GM12874 (cell line): Measurements from ENCODE around the gene KMT2C.

Experiments used
- TF ChIP-seq, protein P1 (sequence below): IDR thresholded peaks from 2 replicates; pipeline ENCODE4 v1.5.1; 2011; ENCODE audit warnings: low read depth, mild to moderate bottlenecking, control low read depth, low read length, moderate library complexity; ENCODE audit not compliant: insufficient read depth

The KMT2C gene

GRCh38 chr7:152103691-152104090 is 332.1 kb downstream of the KMT2C start:
- TF ChIP-seq, protein P1, sequence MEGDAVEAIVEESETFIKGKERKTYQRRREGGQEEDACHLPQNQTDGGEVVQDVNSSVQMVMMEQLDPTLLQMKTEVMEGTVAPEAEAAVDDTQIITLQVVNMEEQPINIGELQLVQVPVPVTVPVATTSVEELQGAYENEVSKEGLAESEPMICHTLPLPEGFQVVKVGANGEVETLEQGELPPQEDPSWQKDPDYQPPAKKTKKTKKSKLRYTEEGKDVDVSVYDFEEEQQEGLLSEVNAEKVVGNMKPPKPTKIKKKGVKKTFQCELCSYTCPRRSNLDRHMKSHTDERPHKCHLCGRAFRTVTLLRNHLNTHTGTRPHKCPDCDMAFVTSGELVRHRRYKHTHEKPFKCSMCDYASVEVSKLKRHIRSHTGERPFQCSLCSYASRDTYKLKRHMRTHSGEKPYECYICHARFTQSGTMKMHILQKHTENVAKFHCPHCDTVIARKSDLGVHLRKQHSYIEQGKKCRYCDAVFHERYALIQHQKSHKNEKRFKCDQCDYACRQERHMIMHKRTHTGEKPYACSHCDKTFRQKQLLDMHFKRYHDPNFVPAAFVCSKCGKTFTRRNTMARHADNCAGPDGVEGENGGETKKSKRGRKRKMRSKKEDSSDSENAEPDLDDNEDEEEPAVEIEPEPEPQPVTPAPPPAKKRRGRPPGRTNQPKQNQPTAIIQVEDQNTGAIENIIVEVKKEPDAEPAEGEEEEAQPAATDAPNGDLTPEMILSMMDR = no peak

DNA sequence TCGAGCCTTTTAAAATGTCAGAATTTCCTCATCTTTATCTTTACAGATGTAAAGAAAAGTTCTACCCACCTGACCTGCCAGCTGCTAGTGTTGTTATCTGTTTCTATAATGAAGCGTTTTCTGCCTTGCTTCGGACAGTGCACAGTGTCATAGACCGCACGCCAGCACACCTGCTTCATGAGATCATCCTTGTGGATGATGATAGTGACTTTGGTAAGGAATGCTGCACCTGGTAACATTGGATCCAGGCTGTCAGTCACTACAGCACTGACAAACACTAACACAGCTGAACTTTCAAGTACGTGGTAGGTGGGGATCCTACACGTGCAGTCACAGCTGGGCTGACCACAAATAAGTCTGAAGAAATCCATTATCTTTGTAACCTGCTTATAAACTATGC is 332.7 kb downstream of the KMT2C start:
- TF ChIP-seq, protein P1 = no peak

GRCh38 chr7:152097330-152097729 is 338.5 kb downstream of the KMT2C start:
- TF ChIP-seq, protein P1 = no peak

- TF ChIP-seq, protein P1 = no peak
Measured at GRCh38 chr7:152095771-152096170, 340.0 kb downstream of the KMT2C start.

DNA sequence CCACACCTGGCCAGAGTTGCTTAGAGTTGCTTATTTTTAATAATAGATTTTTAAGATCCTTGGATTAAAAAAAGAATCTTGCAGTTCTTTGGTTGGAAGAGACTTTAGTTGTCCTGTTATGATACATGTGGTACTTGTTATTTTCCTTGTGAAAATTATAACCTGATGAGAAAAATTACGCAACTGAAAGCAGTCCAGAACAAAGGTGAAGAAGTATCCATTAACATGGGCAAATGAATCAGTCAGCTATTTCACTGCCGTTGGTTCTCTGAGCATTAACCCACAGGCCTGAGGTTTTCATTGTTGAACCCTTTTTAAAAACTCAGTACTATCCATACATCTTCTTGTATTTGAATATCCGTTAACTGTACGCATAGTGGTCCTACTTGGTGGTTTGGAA is 342.1 kb downstream of the KMT2C start:
- TF ChIP-seq, protein P1 = no peak

- TF ChIP-seq, protein P1 = no peak
Measured at GRCh38 chr7:152090747-152091146, 345.1 kb downstream of the KMT2C start.

- TF ChIP-seq, protein P1 = no peak
Measured at GRCh38 chr7:152089183-152089582, 346.6 kb downstream of the KMT2C start.

GRCh38 chr7:152086513-152086912 is 349.3 kb downstream of the KMT2C start:
- TF ChIP-seq, protein P1 = no peak
